Hindlimb muscle (tissue), 1 donor: Measurements from ENCODE around the gene LRP4. TPM values are rescaled to one million over a fixed set of nuclear protein-coding genes. Genes with fewer than 3 reads are reported as not detected.
A peak's percentile ranks its signal among the peaks of the same experiment; 100 is the strongest.

Experiments
- DNase-seq: peaks from one replicate; pipeline ENCODE4 v3.0.0-alpha.2; 2013
- polyA plus RNA-seq: library from polyadenylated mRNA; unstranded; fragments of 120-200 nt; gene quantifications from one replicate; pipeline ENCODE4 v1.2.1, GENCODE V29; 2013; ENCODE audit not compliant: insufficient read length

The LRP4 gene
- polyA plus RNA-seq, 1 donor: 20.7 TPM

DNA sequence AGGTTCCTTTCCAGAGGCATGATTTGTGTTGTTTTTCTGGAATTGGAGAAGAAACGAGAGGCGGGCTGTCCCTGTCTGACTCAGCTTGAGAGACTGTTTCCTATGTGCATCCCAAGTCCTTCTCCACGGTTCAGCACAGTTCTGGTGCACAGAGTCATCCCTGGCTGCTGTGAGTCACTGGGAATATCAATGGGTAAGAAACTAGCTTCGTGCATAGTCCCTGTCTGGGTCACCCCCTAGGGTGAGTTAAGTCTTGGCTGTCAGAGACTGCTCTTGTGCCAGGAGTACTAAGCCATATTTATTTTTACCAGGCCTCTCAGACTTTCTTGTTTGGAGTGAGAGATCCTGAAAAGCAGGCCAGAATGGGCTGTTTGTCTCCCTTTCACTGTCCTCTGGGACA, 2.4 kb upstream of the LRP4 start:
- no peak for DNase-seq

DNA sequence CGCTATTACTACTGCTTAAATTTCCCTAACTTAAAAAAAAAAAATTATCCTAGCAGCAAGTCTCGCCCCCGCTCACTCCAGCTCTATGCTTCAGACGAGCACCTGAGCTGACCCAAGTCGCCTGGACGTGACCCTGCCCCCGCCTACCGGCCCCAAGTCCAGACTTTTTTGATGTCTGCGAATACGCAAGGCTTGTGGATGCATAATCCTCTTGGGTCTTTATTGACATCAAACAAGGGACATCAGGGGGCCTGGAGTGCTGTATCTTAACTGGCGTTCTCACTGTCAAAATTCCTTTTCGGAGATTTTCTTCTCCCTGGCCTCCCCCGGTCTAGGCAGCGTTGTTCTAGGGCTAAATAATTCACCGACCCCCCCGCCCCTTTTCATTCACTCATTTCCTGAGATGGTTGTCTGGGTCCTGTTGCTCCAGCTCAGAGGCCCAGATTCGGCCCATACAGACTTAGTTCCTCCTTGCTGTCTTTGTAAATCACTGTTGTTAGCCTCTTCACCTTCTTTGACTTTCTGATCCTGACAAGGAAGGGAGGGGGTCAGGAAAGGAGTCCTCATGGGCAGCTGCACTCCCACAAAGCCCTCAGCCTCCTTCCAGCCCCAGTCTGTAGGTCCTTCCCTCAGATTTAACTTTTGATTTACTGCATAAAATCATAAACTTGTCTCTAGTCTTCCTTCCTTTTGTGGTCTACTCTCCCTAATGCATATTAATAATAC, 601 bp upstream of the LRP4 start:
- no peak for DNase-seq

DNA sequence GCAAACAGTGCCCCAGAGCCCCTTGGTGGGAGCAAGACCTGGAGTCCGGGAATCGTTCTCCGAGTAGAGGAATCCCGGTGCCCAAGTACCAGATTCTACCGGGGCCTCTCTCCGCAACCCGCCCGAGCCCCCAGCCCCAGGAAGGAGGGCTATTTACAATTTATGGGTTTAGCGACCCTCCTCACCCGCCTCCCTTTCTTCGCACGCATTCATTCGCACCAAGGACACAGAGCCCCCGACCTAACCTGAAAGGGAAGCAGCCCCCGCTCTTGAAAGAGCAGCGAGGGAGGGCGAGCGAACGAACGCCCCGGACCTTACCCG, 628 bp downstream of the LRP4 start:
- no peak for DNase-seq

DNA sequence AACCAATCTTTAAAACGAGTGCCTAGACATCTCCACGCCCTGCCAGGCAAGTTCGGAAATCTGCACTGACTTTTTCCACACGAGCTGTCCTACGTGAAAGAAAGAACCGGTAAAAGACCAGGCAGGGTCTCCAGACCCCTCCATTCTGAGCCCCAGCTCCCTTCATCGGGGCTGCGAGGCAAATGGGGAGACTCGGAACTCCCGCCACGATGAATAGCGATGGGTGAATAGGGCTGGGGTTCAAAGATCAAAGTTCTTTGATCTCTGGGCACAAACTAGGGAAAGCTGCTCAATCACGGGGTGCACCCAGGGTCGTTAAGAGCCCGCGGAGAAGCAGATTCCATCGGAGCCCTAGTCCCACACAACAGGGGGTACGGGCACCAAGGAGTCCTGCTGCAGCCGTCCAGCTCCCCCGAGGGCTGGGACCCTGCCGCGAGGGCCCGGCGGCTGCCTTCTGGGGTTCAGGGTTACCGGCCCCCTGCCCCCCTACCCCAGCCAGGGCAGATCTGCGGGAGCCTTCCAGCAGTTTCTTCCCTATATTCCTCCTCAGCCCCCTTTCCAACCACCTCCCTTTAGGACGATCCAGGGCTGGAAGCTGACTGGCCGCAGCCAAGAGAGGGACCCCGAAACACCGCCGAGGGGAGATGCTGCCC, 1.1 kb downstream of the LRP4 start:
- DNase-seq: no peak

DNA sequence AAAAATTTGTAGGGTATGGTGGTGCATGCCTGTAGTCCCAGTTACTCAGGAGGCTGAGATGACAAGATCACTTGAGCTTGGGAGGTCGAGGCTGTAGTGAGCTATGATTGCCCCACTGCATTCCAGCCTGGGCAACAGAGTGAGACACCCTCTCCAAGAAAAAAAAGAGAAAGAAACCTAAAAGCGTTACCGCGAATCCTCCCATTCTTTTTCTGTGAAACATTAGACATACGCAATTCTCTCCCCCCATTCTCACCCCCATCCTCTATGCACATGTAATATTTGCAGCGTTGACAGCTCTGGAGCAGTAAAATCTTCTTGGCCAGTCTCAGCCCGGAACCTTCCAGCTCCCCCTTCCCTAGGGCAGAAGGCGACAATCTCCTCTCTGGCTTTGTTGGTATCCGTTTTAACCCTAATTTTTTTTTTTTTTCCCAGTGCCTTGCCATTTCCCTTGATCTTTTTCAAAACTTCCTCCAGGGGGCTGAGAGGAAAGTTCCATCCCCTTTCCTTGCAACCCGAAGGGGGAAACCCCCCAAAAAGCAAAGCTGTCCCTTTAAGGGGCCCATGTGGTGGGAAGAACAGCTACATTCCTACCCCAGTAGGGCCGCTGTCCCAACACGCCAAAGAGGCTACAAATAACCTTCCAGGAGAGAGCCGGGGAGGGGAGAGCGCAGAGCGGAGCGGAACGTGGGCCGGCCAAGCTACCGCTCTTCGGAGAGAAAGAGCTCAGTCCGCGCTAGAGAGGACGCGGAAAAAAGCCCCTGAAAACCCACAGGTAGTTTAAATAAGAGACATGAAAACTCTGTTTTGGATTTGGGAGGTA, 1.9 kb downstream of the LRP4 start:
- DNase-seq: peak; percentile 70

DNA sequence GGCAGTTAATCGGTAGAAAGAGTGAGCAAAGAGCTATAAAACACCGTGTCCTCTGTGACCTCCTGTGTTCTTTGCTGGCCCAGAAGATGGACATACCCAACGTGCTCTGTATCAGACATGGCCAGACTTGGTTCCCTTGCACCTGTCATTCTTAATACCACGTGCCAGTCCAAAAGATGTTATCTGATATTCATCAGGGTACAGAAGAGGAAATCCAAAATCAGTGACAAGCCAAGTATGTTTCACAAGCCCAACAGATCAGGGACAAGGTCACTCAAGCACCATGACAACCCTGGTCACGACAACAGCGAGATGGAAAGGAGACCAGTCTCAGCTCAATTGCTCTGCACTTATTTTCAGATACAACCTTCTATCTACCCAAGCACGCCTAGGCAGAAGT, 3.4 kb downstream of the LRP4 start:
- no peak for DNase-seq

DNA sequence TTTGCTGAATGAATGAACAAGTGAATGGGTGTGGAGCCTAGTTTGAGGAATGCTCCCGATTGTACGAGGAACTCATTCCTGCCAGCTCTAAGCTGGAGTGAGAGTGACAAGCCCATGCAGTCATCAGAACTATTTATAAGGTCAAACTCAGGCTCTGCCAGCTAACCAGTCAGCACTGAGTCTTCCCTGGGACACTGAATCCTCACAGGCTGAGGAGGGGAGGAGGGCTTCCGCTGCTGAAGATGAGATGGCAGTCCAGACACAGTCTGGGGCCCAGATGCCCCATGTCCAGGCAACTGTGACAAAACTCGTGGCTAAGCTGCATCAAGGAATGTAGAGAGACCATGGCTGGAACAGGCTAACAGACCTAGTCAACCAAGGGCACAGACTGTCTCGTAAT, 4.0 kb downstream of the LRP4 start:
- DNase-seq: no peak

DNA sequence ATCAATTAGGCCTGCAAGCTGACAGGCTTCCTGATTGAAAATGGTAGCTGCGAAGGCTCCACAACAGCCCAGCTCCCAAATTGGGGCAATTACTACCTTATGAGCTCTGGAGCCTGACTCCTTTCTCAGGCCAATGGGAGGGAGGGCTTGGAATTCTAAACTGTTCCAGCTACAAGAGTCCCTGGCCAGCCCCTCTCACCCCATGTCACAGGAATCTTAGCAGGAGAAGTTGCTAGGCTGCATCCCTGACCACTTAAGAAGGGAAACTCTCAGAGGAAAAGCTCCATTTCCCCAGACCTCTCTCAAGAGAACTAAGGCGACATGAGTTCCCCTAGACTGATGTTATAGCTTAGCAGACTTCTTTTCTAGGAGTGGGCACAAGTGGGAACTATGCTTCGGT, 4.9 kb downstream of the LRP4 start:
- DNase-seq: no peak

DNA sequence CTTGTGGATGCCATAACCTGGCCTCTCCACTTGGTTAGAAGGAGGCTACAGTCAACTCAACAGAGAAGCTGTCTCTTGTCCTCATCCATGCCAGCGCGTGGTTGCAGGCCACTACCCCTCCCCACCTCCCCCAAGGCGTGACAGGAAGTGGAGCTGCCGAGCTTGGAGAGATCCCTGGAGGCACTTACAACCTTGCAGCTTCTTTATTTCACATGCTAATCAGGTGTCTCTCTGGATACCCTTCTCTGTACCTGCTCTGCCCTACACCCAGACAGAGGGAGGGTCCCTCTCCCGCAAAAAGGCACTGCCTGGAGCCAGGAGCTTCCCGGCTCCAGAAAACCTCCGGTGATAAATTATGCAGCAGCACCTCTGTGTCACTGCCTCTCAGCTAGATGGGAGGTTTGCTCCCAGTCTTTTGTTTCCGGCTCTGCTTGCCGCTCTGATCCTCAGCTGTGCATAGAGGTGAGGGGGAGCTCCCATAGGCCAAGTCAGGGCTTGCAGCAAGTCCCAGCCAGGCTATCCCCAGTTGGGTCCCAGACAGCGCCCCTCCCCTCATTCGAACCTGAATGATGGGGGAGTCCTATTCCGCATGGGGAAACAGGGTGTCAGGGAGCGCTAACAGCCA, 5.7 kb downstream of the LRP4 start:
- no peak for DNase-seq

DNA sequence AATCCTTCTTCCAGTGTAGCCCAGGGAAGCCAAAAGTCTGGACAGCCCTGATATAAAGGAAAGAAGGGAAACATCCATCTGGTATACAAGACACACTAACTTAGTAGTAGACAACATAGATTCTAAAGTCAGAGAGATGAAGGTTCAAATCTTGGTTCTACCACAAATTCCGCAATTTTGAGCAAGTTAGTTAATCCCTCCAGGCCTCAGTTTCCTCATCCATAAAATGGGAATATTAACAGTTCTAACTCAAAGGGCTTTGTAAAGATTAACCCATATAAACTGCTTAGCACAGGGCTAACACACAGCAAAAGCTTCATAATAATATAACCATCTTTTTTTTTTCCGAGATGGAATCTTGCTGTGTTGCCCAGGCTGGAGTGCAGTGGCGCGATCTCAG, 10.7 kb downstream of the LRP4 start:
- no peak for DNase-seq

DNA sequence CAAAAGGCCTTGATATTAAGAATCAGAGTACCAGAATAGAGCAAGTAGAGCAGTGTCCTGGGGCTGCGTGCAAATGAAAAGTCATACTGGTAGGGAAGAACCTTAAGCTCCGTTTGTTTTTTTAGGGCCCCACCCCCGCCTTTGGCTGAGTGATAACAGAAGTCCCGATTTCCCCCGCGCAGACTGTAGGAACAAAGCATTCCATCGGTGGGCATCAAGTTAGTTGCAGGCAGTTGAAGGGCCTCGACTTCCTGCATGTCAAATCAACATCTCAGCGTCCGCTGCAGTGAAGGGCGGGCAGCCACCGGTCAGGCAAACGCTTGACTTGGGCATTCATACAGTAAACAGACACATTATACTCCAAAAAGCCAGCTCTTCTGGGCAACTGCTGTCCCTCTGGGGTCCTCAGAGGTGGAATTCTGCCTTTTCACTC, 11.7 kb downstream of the LRP4 start:
- no peak for DNase-seq

DNA sequence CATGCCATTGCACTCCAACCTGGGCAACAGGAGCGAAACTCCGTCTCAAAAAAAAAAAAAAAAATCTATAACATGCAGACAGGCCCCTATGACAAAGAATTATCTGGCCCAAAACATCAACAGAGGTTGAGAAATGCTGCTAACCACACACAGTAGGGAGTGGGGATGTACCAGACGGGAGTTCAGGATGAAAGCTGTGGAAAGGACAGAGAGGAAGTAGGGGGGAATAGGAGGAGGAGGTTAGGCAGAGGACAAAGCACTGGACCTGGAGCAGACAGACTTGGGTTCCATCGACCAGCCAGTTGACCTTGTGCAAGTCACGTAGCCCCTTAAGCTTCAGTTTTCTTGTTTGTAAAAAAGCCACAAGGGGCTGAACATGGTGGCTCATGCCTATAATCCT, 12.5 kb downstream of the LRP4 start:
- DNase-seq: no peak

DNA sequence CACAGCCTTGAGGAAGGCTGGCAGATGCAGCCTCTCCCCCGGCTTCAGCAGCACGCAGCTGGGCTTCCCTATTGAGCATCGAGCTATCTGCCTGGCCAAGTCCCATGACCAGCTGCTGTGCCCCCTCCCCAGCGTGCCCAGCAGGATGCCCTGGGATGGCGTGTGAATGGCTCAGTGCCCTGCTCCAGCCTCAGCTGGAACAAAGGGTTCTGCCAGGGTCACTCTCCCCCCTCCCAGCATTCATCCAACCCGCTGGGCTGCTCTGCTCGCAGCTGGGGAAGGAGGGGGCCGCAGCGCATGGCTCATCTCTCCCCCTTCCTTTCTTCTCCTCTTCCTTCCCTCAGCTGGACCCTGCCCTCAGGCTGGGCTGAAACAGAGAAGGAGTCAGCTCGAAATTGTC, 14.5 kb downstream of the LRP4 start:
- DNase-seq: peak; percentile 37

DNA sequence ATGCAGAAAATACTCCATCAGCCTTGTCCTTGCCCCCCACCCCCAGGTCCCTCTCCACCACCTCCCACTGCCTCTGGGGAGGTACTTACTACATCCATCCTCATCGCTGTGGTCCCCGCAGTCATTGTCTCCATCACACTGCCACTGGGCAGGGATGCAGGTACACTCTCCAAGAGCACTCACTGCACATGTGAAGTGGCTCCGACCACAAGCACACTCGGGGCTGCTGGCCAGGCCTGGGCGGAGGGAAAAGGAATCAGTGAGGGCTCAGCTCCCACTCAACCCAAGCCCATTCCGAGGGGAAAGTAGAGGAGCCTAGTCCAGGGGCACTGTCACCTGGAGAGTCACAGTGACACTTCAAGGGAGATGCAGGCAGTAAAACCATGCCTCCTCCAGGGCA, 15.7 kb downstream of the LRP4 start:
- DNase-seq: no peak

DNA sequence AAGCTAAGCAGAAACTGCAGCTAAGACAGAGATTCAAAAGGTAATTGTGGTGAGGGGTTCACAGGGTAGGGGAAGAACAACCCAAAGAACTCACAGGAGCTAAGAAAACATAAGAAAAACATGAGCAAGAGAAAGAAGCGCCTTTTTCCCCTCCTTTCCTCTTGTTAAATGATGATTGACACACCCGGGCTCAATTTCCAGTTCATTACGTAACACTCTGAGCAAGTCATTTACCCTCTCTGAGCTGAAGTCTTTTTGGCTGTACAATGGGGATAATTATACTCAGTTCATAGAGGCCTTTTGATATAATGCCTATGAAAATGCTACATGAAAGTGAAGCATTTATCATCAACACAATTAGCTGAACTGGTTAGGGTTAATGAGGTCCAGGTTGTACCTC, 17.2 kb downstream of the LRP4 start:
- DNase-seq: no peak

DNA sequence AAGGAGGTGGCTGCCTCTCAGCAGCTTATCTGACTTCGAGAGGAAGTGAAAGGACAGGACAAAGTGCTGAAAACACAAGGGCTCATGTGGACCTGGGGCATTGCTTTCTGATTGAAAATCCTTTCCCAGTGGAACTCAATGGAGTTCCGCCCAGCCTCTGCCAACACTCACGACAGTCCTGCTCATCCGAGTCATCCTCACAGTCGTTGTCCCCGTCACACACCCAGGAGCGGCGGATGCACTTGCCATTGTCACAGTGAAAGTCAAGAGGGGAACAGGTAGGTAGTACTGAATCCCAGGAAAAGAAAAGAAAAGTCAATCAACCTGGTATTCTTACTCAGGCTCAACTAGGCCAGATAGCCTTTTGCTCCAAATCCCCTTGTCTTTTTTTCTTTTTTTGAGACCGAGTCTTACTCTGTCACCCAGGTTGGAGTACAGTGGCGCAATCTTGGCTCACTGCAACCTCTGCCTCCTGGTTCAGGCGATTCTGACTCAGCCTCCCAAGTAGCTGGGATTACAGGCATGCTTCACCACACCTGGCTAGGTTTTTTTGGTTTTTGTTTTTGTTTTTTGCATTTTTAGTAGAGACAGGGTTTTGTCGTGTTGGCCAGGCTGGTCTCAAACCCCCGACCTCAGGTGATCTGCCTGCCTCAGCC, 18.1 kb downstream of the LRP4 start:
- no peak for DNase-seq

DNA sequence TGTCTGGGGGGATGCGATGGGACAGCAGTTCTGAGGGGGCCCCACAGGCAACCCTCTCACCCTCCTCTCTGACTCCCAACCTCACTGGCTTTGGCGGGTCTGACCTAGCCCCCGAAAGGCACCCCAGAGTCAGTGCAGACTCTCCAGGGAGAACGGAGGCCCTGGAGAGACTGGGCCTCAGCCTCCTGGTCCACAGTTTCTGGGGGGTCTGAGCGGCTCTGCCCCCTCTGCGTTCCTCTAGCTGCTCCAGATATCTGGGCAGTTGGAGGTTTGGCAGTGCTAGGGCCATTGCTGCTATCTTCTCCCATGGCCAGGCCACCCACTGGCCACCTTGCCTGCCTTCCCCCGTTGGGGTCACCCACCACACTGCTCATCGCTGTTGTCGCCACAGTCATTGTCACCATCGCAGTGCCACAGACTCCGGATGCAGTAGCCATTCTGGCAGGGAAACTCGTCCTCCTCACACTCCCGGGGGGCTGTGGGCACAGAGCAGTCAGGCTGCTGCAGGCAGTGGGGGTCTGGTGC, 18.8 kb downstream of the LRP4 start:
- no peak for DNase-seq

DNA sequence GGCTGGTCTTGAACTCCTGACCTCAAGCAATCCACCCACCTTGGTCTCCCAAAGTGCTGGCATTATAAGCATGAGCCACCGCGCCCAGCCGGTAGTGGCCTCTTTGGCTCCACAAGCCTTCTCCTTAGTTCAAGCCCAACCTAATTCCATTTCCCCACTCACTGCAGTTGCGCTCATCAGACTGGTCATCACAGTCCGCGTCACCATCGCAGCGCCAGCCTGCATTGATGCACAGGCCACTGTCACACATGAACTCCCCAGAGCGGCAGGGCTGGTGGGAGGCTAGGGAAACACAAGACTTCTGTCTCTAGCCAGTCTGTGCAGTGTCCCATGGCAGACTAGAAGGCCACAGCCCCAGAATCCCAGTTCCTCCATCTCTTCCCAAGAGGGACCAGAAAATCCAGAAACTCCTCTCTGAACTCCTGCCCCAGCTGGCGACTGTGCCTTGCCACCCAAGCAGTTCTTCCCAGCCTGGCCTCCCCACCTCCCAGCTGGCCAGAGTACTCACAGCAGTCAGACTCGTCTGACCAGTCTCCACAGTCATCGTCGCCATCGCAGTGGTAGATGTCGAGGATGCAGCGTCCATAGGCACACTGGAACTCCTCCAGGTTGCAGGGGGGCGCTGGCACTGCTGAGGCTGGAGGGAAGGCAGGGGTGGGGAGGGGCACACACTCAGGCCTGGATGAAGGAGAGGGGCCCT, 19.8 kb downstream of the LRP4 start:
- DNase-seq: no peak

DNA sequence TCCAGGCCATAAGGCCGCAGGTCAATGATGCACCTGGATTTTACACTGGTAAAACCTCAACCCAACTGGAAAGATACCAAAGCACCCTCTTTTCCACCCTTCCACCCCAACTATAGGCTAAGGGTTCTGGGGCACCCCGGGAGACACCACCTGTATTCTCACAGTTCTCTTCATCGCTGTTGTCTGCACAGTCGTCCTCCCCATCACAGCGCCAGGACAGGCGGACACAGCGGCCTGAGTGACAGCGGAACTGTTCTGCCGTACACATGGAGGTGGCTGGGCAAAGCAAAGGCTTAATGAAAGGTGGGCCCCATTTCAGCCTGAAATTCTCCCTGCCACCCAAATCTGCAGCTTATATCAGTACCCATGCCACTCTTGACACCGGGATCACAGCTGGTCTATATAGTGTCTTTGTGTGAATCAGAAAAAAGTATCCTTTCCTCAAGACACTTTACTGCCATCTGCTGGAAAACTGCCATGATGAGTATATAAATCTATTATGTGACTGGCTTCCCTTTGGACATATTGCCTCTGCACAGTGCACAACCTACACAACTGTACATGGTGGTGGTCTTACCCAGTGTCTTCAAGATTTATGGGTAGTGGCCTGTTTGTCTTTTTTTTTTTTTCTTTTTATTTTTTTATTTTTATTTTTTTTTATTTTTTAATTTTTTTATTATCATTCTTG, 21.5 kb downstream of the LRP4 start:
- no peak for DNase-seq

DNA sequence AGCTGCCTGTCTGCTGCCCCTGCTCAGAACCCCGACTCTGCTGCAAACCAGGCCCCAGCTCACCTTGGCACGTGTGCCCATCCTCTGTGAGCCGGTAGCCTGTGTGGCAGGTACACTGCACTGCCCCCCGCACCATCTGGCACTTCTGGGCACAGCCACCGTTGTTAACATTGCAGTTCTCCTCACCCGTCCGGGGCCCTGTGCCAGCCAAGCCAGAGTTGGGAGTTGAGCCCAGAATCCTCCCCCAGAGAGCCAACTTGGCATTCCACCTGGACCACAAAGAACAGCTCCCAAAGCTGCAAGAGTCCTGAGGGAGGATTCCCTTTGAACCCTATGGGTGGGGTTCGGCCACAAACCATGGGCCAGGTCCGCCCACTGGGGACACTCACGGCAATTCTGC, 22.5 kb downstream of the LRP4 start:
- no peak for DNase-seq

DNA sequence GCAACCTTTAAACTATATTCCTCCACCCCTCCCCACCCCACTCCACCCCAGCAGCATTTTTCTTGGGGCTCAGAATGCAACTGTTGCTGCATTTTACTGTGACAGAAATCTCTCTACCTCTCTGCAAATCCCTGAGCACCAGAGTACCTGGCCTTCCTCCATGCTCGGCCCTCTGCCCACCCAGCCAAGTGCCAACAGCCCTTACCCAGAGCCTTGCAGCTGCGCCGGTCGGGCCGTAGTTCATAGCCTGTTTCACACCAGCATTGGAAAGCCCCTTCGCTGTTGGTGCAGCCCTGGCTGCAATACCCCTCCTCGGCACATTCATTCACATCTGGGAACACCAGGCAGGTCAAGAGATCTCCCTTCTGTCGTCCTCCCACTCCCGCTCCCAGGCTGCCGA, 23.4 kb downstream of the LRP4 start:
- no peak for DNase-seq
